ENCODE data around the gene CSNK1D. TPM values are rescaled to one million over a fixed set of nuclear protein-coding genes. Genes with fewer than 3 reads are reported as not detected.

The CSNK1D gene
- total RNA-seq, 4 donors from 2014 or later = 24.6 to 102 (median 57.1) TPM

DNA sequence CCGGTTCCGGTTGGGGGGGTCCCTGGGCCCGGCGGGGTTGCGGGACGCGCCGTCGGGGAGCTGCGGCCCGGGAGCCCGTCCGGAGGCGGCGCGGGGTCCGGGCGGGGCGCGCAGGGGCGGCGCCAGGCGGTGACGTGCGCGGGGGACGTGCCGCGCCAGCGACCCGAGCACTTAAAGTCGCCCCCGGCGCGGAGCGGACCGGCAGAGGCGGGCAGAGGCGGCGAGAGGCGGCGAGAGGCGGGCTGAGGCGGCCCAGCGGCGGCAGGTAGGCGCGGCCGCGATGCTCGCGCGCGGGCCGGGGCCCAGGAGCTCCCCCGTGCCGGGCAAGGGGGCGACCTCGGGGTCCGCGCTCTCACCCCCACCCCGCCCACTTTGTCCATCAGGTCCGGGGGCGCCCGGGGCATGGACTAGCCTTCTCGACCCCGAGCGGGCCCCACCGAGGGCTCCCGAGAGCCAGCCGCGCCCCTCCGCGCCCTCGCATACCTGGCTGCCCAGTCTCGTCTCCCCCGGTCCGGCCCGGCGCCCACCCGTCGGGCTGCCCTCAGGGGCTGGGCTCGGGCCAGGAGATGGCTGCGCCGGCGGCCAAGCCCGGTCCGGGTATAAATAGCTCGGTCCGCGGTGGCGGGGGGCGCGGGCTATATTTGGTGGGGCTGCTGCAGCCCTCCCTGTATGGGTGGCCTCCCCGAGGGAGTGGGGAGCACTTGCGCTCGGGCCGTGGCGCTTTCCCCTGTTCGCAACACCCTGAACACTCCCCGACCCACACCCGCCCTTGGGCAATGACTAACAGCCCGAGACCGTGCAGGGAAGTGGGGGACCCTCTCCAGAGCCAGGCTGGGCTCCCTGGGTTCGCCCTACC lies 44.4 kb downstream of the CSNK1D start, which contains the start of gene SLC16A3:
Gene SLC16A3, plus strand, starts transcription at position 201 of the 856 bp plus-strand sequence. CDS start 6,967 bp downstream, outside the sequence.
- Histone ChIP-seq H3K4me1 (peaks cover 32 to 62% (median 42%) of the 10 kb centered on the region in 3 donors), H3K9me3 (peaks cover 0 to 3% (median 0%) of the 10 kb centered on the region in 3 donors), H3K36me3 (no peaks in the 10 kb centered on the region), H3K27ac (peak within 1 kb of the TSS; percentile 80 to 94 (median 90)), H3K4me3 (peak within 1 kb of the TSS; percentile 35 to 84 (median 64)), H3K27me3 (peaks cover 0 to 36% (median 0%) of the 10 kb centered on the region in 4 donors)
- intact Hi-C loops (cut with DNase I) = no loop called here
- no peak for DNase-seq
- no CpG with 5 or more reads among the region's 105 CpGs for WGBS, 2 donors
- TF ChIP-seq, protein P1, sequence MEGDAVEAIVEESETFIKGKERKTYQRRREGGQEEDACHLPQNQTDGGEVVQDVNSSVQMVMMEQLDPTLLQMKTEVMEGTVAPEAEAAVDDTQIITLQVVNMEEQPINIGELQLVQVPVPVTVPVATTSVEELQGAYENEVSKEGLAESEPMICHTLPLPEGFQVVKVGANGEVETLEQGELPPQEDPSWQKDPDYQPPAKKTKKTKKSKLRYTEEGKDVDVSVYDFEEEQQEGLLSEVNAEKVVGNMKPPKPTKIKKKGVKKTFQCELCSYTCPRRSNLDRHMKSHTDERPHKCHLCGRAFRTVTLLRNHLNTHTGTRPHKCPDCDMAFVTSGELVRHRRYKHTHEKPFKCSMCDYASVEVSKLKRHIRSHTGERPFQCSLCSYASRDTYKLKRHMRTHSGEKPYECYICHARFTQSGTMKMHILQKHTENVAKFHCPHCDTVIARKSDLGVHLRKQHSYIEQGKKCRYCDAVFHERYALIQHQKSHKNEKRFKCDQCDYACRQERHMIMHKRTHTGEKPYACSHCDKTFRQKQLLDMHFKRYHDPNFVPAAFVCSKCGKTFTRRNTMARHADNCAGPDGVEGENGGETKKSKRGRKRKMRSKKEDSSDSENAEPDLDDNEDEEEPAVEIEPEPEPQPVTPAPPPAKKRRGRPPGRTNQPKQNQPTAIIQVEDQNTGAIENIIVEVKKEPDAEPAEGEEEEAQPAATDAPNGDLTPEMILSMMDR (IDR thresholded peaks at IDR 0.05) = no peak
- TF ChIP-seq POLR2A (IDR thresholded peaks at IDR 0.05) = peak in 3 of 4 donors; percentile 28 to 93 (median 89)

DNA sequence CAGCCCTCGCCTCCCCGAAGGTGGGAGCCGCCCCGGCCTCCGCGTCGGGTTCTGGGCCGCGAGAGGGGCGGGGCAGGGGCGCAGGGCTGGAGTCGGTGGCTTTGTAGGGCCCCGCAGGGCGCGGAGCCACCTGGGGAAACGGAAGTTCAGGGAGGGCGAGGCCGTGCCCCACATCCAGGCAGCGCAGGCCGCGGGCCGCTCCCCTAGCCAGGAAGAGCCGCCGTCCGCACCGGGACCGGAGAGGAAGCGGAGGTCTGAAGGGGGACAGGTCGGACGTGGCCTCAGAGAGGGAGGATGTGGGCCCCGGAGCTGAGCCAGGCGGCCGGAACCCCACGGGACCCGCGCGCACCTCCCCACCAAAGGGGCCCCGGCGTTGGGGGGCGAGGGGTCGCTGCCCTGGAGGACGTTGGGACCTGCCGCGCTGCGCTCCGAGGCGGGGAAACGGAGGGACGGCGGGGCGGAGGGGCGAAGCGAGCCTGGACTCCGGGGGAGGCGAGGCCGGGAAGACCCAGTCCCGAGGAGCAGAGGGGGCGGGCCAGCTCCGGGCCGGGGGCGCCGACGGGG lies 45.1 kb downstream of the CSNK1D start:
- Histone ChIP-seq H3K4me3 (peak overlapping the region; percentile 35 to 84 (median 64)), H3K4me1 (peaks cover 32 to 57% (median 42%) of the 10 kb centered on the region in 3 donors), H3K36me3 (no peaks in the 10 kb centered on the region), H3K27ac (peak overlapping the region; percentile 80 to 94 (median 90)), H3K27me3 (peaks cover 0 to 36% (median 0%) of the 10 kb centered on the region in 4 donors), H3K9me3 (peaks cover 0 to 3% (median 0%) of the 10 kb centered on the region in 3 donors)
- WGBS, 2 donors = 5% methylated on average over 4 of the region's 63 CpGs; no CpG with 5 or more reads in 1 of the 2 donors
- no peak for DNase-seq
- intact Hi-C loops (cut with DNase I) = no loop called here
- peak in 2 of 4 donors; percentile 9 to 55 for TF ChIP-seq POLR2A (IDR thresholded peaks at IDR 0.05)
- TF ChIP-seq, protein P1 (IDR thresholded peaks at IDR 0.05) = no peak

DNA sequence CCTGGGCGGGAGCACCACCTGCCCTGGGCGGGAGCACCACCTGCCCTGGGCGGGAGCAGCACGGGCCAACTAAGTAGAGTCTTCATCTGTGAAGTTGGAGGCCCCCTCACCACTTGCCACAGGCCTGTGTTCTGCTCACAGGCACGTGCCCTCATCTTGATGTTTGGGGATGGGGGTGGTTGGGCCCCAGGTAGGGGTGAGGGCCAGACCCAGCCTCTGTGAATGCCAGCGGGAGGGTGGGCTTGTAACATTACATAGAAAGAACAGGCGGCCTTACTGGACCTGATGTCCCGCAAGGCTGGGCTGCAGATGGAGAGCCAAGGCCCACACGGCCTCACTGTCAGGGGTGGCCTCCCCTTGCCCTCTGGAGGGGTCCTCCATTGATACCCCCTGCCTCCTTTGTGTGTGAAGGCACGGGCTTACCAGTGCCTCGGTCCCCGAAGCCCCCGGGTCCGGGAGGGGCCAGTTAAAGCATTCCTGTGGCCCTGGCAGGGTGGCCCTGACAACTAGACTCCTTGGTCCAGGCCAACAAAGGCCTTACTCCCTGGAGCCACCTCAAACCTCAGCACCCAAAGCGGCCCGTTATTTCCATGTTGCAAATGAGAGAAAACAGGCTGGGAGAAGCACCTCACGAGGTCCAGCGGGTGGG lies 45.7 kb downstream of the CSNK1D start:
- Histone ChIP-seq H3K27me3 (peaks cover 0 to 36% (median 0%) of the 10 kb centered on the region in 4 donors), H3K4me1 (peaks cover 32 to 51% (median 42%) of the 10 kb centered on the region in 3 donors), H3K27ac (peak overlapping the region; percentile 80 to 94 (median 90)), H3K36me3 (no peaks in the 10 kb centered on the region), H3K9me3 (peaks cover 0 to 3% (median 0%) of the 10 kb centered on the region in 3 donors), H3K4me3 (peak overlapping the region; percentile 35 to 84 (median 64))
- WGBS, 2 donors = no CpG with 5 or more reads among the region's 18 CpGs
- no peak for DNase-seq
- TF ChIP-seq POLR2A (IDR thresholded peaks at IDR 0.05) = no peak
- TF ChIP-seq, protein P1 (IDR thresholded peaks at IDR 0.05) = no peak
- intact Hi-C loops (cut with DNase I) = no loop called here

DNA sequence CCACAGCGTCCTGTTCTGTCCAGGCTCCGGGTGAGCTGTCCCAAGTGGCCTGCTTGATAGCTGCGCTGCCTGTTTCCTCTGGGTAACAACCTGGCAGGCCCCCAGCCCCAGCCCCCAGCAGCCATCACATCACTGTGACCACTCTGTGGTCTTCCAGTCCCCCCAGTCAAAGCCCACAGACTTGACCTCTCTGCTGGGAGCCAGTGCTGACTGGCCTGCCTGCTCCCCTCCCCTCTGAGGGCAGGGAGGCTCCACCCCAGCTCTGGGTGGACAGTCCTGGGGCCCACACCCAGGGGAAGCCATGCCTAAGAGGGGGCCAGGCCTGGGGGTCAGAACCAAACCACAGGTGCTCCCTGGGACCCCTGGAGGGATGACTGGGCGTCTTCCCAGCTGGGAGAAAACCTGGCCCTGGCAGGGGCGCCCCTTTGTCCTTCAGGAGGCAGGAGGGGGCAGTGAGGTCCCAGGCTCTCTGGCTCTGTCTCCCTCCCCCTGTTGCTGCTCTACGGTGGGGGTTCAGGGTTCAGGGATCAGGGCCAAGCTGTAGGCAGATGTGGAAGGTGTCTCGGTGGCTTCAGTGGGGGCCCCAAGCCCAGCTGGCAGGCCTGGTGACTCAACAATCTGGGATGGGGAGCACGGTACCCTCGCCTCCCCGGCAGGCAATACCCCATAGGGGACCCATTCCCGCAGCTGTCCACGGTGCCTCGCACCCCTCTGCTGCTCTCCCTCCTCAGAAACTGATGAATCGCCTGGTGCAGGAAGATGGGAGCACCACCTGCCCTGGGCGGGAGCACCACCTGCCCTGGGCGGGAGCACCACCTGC lies 46.5 kb downstream of the CSNK1D start:
- no peak overlapping the region for H3K4me3 ChIP-seq
- no peak for TF ChIP-seq POLR2A (IDR thresholded peaks at IDR 0.05)
- TF ChIP-seq, protein P1 (IDR thresholded peaks at IDR 0.05) = no peak
- no peak overlapping the region for H3K27ac ChIP-seq
- 100% methylated on average over 1 of the region's 16 CpGs for WGBS, 2 donors
- no peaks in the 10 kb centered on the region for H3K36me3 ChIP-seq
- H3K27me3 ChIP-seq = peaks cover 0 to 36% (median 0%) of the 10 kb centered on the region in 4 donors
- intact Hi-C loops (cut with DNase I) = no loop called here
- H3K4me1 ChIP-seq = peaks cover 27 to 44% (median 38%) of the 10 kb centered on the region in 3 donors
- DNase-seq = no peak
- H3K9me3 ChIP-seq = peaks cover 0 to 3% (median 0%) of the 10 kb centered on the region in 3 donors
